SHP77 treated with DMSO at 0.1 percent for 48 hours (cell line): ENCODE results near the gene TMEM233.
"Not testable (repeated sequence)": the region's sequence is repeated elsewhere in the genome, so short reads cannot be mapped to it uniquely, and the experiment has no call there.

ENCODE experiments used
- DNase-seq: peaks from one replicate; lab custom pipeline; 2025; lab: John Stamatoyannopoulos, UW

Gene TMEM233

DNA sequence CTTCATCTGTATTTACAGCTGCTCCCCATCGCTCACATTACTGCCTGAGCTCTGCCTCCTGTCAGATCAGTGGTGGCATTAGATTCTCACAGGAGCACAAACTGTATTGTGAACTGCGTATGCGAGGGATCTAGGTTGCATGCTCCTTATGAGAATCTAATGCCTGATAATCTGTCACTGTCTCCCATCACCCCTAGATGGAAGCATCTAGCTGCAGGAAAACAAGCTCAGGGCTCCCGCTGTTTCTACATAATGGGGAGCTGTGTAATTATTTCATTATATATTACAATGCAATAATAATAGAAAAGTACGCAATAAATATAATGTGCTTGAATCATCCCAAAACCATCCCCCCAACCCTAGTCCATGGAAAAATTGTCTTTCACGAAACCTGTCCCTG lies 64.6 kb downstream of the TMEM233 start:
- DNase-seq, result not testable (repeated sequence)

DNA sequence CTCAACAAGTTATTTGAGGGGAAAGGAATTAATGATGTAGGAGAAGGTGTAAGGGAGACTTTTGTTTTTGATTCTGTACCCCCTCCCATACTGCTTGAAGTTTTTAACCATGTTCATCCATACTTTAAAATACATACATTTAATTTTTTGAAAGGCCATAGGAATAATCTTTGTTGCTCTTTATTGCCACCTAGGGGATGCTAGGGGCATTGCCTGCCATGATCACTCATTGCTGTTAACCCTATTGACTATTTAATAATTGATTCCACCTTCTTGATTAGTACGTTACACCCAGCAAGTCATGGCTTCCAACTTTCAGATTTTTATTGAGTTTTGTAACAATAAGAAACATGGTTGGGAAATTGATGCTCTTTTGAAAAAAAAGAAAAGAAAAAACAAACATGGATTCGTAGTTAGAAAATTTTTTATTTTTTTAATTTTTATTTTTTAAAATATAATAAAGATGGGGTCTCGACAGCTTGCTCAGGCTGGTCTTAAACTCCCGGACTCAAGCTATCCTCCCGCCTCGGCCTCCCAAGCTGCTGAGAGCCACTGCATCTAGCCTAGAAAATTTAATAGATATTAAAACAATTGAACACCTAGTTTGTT lies 65.8 kb downstream of the TMEM233 start:
- DNase-seq, result peak; percentile 13

- no peak for DNase-seq
Measured at GRCh38 chr12:119660076-119660475, 66.5 kb downstream of the TMEM233 start.

DNA sequence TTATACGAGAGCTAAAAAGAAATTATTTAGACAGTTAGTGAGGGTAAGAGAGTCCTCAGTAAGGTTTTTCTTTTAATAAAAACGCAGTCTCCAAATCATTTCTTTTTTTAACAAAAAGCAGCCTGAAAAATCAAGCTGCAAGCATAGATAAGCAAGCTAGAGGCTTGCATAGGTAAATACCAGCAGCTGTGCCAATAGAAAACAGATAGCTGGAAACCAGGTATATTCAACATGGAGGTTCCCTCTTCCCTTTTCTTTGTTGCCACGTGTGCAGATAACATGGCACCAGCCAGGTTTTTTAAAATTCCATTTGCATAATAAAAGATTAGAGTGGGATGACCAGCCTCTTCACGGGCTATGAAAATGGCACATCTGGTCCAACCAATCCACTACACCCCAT lies 68.3 kb downstream of the TMEM233 start:
- DNase-seq, result no peak

DNA sequence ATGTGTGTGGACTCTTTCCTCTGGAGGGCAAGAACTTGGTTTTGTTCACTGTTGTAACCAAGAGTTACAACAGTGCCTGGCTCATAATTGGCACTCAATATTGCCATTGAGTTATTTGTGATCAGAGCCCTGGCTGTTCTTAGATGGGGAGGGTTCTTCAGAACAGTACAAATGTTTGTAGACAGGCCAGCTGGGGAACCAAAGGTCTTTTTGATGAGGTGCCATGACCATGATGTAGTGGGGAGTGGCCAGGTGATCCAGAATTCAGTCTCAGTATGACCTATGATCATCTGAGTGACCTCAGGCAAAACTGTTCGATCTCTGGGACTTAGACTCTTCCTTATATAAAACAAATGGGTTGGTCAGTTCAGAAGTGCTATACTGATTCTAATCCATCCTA lies 71.1 kb downstream of the TMEM233 start:
- DNase-seq, result no peak

- DNase-seq, result no peak
Measured at GRCh38 chr12:119665164-119665929, 71.8 kb downstream of the TMEM233 start.

DNA sequence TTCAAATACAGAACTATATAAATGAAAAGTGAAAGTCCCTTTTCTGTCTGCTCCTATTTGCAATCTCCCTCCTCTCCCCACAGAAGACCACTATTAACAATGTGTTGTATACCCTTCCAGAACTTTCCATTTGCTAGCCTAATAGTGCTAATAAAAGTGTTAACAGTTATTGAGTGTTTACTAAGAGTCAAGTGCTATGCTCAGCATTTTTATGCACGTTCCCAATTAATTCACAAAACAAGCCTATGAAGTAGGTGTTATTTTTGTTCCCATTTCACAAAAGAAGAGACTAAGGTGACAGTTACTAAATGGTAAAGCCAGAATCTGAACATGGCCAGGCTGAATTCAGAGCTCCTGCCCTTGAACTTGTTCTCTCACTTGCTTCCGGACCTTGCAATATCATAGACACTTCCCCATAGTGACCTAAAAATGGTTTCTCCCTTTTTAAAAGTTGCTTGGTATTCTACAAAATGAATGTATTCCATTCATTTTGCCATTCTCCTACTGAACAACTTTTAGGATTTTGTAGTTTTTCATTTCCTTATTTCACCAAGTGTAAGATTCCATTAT lies 72.7 kb downstream of the TMEM233 start:
- DNase-seq, result no peak

GRCh38 chr12:119666900-119667576 lies 73.5 kb downstream of the TMEM233 start:
- no peak for DNase-seq

DNA sequence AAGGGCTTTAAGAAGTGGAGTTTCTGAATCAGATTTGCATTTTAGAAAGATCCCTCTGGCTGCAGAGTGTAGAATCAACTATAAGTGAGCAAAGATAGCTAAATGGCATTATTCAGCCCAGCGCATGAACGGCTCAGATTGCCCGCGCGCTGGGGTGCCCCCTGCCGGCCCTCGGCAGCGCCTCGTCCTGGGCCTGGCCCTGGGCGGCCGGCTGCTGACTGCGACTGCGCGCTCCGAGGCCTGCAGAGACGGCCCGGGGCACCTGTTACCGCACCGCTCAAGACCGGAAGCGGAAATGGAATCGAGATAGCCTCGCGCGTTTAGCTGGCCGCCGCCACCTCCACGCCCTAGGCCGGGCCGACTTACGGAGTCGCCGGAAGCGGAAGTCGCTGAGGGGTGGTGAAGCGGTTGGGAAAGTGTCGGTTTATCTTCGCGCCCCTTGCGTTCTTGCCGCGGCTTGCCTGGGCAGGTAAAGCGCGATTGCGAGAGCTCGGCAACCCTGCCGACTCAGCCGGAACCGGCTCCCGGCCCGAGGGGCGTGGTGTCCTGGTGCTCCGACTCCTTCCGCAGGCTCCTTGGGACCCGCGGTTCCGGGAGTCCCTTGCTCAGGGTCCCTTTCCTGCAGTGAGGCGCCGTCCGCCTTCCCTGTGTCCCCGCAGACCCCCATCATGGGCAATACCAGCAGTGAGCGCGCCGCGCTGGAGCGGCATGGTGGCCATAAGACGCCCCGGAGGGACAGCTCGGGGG lies 74.2 kb downstream of the TMEM233 start, which contains the start of gene PRKAB1:
Gene PRKAB1, plus strand, starts transcription at position 557 of the 747 bp plus-strand sequence. Its CDS starts 112 bp downstream, at position 669.
- peak; percentile 96 for DNase-seq

GRCh38 chr12:119668324-119668841 lies 74.8 kb downstream of the TMEM233 start:
- DNase-seq, result peak; percentile 26

GRCh38 chr12:119669744-119670472 lies 76.3 kb downstream of the TMEM233 start:
- DNase-seq, result no peak

DNA sequence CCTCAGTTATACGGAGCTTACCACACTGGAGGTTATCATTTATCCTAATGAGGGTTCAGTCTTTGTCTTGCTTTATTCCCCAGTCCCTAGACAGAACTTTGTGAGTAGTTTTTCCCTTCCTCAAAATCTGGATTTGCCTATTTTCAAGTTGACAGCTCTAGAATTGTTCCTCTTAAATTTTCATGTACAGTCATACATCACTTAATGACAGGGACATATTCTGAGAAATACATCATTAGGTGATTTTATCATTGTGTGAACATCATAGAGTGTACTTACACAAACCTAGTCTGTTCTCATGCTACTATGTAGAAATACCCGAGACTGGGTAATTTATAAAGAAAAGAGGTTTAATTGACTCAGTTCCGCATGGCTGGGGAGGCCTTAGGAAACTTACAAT lies 77.5 kb downstream of the TMEM233 start:
- no peak for DNase-seq

- DNase-seq, result no peak
Measured at GRCh38 chr12:119672194-119672593, 78.6 kb downstream of the TMEM233 start.

GRCh38 chr12:119673634-119674033 lies 80.1 kb downstream of the TMEM233 start:
- no peak for DNase-seq

GRCh38 chr12:119674560-119674959 lies 81.0 kb downstream of the TMEM233 start:
- no peak for DNase-seq

DNA sequence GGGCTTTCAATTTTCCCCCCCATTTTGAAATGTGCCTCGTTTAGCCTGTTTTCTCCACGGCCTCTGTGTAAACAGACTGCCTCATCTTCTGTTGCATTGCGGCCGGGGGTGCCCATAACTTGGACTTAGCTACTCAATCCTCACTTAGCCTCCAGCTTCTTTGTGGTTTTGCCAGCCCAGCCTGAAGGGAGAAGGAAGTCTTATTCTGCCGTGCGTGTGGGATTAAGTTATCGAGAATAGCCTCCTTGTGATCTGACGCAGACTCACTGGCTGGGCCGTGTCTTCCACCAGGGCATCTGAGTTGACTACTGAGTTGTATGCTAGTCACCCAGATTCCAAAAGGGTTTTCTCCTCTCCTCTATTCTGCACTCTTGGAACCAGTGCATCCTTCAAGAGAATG lies 82.4 kb downstream of the TMEM233 start:
- DNase-seq, result no peak

GRCh38 chr12:119676573-119676972 lies 83.0 kb downstream of the TMEM233 start:
- no peak for DNase-seq

- no peak for DNase-seq
Measured at GRCh38 chr12:119678459-119678858, 84.9 kb downstream of the TMEM233 start.

- DNase-seq, result no peak
Measured at GRCh38 chr12:119679081-119679480, 85.5 kb downstream of the TMEM233 start.

DNA sequence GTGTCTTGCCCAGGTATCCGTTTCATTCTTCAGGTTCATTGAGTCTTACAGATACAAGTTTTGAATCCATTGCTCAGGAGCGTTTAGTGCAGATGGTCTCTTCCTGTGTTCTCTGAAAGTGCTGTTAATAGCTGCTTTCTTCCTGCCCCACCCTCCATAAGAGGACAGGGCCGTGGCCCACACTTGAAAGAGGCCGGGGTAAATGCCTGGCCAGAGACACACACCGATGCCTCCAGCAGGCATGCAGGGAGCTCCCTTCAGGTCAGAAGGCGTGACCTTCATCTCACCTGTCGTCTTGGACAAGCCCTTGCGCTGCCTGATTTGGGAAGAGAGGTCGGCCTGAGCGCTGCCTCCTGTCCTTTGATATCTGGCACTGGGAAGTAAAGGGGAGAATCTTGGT lies 85.9 kb downstream of the TMEM233 start:
- no peak for DNase-seq

DNA sequence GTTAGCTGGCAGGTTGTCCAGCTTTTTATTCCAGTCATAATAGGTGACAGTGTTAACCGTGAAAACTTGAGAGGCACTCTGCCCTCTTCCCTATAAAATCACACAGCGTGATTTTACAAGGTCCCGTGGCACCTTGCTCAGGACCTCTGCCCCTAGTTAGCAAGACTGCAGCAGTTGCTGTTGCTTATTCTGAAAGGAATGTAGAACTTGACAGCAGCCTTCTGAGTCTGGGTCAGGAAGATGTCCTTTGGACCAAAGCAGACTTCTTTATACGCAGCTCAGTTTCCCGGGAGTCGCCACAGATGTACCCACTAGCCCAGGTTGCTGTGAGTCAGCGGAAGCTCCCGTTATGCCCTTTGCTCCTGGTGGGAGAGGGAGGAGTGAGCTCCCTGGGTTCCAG lies 87.5 kb downstream of the TMEM233 start:
- no peak for DNase-seq
